ENCODE results near the gene CCDC187. TPM values are rescaled to one million over a fixed set of nuclear protein-coding genes. Genes with fewer than 3 reads are reported as not detected.

The CCDC187 gene
- polyA plus RNA-seq, 3 donors: not detected

GRCh38 chr9:136324501-136325300, 20.8 kb upstream of the CCDC187 start:
- no peak for DNase-seq

GRCh38 chr9:136323371-136323789, 19.5 kb upstream of the CCDC187 start:
- Mint-ChIP-seq H3K27me3 (ENCODE audit: low read depth in 3 of 3) (peaks cover 13 to 28% (median 19%) of the 10 kb centered on the region in 3 donors), H3K27ac (peak overlapping the region in 1 of 7 donors; percentile 50), H3K4me3 (no peak overlapping the region), H3K36me3 (no peaks in the 10 kb centered on the region), H3K9me3 (peaks cover 0 to 2% (median 0%) of the 10 kb centered on the region in 7 donors), H3K4me1 (peaks cover 10% of the 10 kb centered on the region)
- Histone ChIP-seq H2AFZ (ENCODE audit: insufficient read depth, low read depth, low read length, poor library complexity, severe bottlenecking) (no peak overlapping the region), H3K79me2 (ENCODE audit: insufficient read depth, low read length) (no peaks in the 10 kb centered on the region), H3K27ac (ENCODE audit: low read depth in 1 of 2, low read length in 2 of 2) (no peak overlapping the region), H3K9ac (ENCODE audit: insufficient read depth, low read length, poor library complexity, severe bottlenecking) (no peak overlapping the region), H3K4me2 (replicated peaks; ENCODE audit: extremely low read depth, low read length, poor library complexity, severe bottlenecking) (no peak overlapping the region), H3K9me3 (replicated peaks in 1 of 2; ENCODE audit: control insufficient read depth in 1 of 2, insufficient read depth in 1 of 2, low read length in 2 of 2) (no peaks in the 10 kb centered on the region), H4K20me1 (ENCODE audit: insufficient read depth, low read length) (no peaks in the 10 kb centered on the region), H3K4me1 (ENCODE audit: control insufficient read depth in 1 of 2, insufficient read depth in 2 of 2, low read length in 2 of 2) (peaks cover 14 to 17% of the 10 kb centered on the region in 2 donors), H3K36me3 (replicated peaks in 1 of 2; ENCODE audit: control insufficient read depth in 1 of 2, insufficient read depth in 2 of 2, low read length in 2 of 2) (no peaks in the 10 kb centered on the region), H3K4me3 (replicated peaks in 1 of 3; ENCODE audit: low read depth in 2 of 3, low read length in 3 of 3) (no peak overlapping the region), H3K27me3 (ENCODE audit: control insufficient read depth in 2 of 2, insufficient read depth in 2 of 2, low read length in 2 of 2) (peaks cover 0 to 18% of the 10 kb centered on the region in 2 donors)
- WGBS (ENCODE audit: insufficient coverage): 89% methylated on average over 12 of the region's 17 CpGs
- DNase-seq: no peak
- no peak for TF ChIP-seq CTCF (IDR thresholded peaks at IDR 0.05)
- intact Hi-C loops (cut with micrococcal nuclease): no loop called here

More at GRCh38 chr9:136324501-136325300, 20.8 kb upstream of the CCDC187 start:
- H4K20me1 ChIP-seq (ENCODE audit: insufficient read depth, low read length): no peaks in the 10 kb centered on the region
- no peaks in the 10 kb centered on the region for H3K36me3 ChIP-seq (replicated peaks in 1 of 2; ENCODE audit: control insufficient read depth in 1 of 2, insufficient read depth in 2 of 2, low read length in 2 of 2)
- H3K9ac ChIP-seq (ENCODE audit: insufficient read depth, low read length, poor library complexity, severe bottlenecking): no peak overlapping the region
- Mint-ChIP-seq H3K4me3 (no peak overlapping the region), H3K9me3 (peaks cover 0 to 2% (median 0%) of the 10 kb centered on the region in 7 donors), H3K36me3 (no peaks in the 10 kb centered on the region), H3K27ac (no peak overlapping the region), H3K27me3 (ENCODE audit: low read depth in 3 of 3) (peaks cover 19 to 37% (median 27%) of the 10 kb centered on the region in 3 donors), H3K4me1 (peaks cover 17% of the 10 kb centered on the region)
- intact Hi-C loops (cut with micrococcal nuclease): no loop called here
- no peak overlapping the region for H3K27ac ChIP-seq (ENCODE audit: low read depth in 1 of 2, low read length in 2 of 2)
- 78% methylated on average over 17 of the region's 24 CpGs for WGBS (ENCODE audit: insufficient coverage)
- H3K4me2 ChIP-seq (replicated peaks; ENCODE audit: extremely low read depth, low read length, poor library complexity, severe bottlenecking): no peak overlapping the region
- no peaks in the 10 kb centered on the region for H3K9me3 ChIP-seq (replicated peaks in 1 of 2; ENCODE audit: control insufficient read depth in 1 of 2, insufficient read depth in 1 of 2, low read length in 2 of 2)
- H3K27me3 ChIP-seq (ENCODE audit: control insufficient read depth in 2 of 2, insufficient read depth in 2 of 2, low read length in 2 of 2): peaks cover 0 to 28% of the 10 kb centered on the region in 2 donors
- H3K79me2 ChIP-seq (ENCODE audit: insufficient read depth, low read length): no peaks in the 10 kb centered on the region
- TF ChIP-seq CTCF (IDR thresholded peaks at IDR 0.05): no peak
- H3K4me3 ChIP-seq (replicated peaks in 1 of 3; ENCODE audit: low read depth in 2 of 3, low read length in 3 of 3): no peak overlapping the region
- no peak overlapping the region for H2AFZ ChIP-seq (ENCODE audit: insufficient read depth, low read depth, low read length, poor library complexity, severe bottlenecking)
- H3K4me1 ChIP-seq (ENCODE audit: control insufficient read depth in 1 of 2, insufficient read depth in 2 of 2, low read length in 2 of 2): peaks cover 22 to 25% of the 10 kb centered on the region in 2 donors
